CD4-positive, alpha-beta T cell treated with Interleukin-21 for 1 hour (primary cell): ENCODE measurements around the gene C2CD3.
"Not testable (repeated sequence)": the region's sequence is repeated elsewhere in the genome, so short reads cannot be mapped to it uniquely, and the experiment has no call there.

Experiments used
- DNase-seq: peaks from one replicate; pipeline ENCODE4 v3.0.0-alpha.2; 2020

Gene C2CD3

DNA sequence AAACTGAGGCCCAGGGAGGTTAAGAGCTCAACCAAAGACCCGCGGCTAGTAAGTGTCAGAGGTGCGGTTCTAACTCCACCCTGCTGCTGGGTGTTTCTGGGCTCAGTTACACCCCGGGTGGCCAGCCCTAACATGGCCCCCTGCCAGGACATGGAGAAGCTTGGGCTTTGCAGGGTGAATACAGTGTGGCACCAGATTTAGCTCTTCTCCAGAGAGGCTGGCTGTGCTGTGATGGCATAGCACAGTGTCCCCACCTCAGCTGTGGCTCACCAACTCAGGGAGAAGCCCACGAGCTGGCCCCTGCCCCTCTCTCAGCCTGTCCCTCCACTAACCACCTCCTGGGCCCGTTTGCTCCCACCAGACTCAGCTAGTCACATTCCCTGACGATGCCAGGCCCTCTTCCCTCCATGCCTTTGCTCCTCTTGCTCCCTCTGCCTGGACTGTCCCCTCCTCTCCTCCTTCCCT, 168.9 kb downstream of the C2CD3 start:
- no peak for DNase-seq

DNA sequence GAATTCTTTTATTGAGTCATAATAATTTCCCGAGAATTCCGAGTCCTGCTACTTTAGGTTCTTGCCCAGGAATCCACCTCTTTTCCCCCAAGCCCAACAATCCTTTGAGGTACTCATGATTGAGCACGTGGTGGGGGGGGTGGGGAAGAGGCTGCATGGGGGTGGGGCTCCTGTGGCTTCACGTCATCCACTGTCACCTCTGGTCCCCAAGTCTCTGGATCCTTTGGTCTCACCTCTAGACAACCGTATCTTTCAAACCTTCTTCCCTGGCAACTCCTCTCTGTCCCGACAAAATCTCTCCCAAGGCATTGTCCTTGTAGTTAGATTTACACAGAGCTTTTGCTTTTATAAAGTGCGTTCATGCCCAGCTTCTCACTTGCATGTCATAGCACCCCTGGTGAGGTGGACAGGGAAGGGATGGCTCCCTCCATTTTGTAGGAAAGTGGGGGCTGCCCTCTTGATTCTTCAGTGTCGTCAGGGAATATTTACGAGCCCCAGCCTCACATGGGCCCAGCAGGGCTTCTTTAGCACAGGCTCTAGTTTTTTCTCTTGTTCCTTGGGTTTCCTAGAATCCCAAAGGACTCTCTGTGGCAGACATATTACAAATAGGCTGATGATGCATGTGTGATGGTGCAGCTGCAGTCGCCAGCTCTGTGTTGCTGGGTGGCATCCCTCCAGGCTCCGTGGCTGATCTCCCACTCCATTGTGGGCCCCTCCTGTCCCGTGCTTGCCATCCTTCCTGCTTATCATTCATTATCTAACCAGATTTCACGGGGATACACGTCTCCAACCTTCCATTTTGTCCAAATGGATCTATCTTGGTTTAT, 170.3 kb downstream of the C2CD3 start:
- no peak for DNase-seq

DNA sequence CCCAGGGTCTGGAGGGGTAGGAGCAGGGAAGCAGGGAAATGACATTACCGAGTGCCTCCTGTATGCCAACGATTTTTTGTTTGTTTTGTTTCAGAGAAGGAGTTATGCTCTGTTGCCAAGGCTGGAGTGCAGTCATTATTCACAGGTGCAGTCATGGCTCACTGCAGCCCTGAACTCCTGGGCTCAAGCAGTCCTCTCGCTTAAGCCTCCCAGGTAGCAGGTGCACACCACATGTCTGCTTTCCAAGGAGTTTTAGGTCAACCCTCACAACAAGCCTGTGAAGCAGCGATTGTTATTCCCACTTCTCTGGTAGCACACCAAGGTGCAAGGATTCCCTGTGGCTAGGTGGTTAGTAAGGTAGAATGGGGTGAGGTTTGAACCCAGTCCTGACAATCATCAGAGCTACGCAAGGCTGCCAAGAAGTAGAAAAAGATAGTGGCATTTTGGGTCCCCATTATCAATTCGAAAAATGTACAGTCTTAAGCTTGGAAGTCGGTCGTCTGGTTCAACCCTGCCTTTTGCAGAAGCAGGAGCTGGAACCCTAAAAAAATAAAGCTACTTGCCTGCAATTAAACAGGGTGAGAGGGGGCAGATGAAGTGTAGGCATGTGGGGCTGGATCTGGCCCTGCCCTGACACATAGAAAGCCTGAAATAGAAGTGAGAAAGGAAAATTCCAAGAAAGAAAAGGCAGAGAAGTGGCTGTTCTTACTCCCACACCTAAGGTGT, 171.1 kb downstream of the C2CD3 start:
- no peak for DNase-seq

DNA sequence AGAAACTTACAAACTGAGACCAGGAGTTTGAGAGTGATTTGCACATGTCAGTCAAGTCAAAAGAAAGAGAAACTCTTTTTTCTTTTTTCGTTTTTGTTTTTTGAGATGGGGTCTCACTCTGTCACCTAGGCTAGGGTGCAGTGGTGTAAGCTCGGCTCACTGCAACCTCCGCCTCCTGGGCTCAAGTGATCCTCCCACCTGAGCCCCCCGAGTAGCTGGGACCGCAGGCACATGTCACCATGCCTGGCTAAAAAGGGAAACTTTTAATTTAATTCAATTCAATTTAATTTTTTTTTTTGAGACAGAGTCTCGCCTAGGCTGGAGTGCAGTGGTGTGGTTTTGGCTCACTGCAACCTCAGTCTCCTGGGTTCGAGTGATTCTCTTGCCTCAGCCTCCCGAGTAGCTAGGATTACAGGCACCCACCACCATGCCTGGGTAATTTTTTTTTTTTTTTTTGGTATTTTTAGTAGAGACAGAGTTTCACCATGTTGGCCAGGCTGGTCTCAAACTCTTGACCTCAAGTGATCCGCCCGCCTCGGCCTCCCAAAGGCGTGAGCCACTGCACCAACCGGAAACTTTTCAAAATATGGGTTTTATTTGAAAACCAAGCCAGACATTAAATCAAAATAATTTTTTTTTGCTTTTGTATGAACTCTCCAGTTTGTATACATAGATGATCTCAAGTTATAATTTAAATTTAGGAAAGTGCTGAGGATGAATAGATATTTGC, 171.8 kb downstream of the C2CD3 start:
- no peak for DNase-seq

DNA sequence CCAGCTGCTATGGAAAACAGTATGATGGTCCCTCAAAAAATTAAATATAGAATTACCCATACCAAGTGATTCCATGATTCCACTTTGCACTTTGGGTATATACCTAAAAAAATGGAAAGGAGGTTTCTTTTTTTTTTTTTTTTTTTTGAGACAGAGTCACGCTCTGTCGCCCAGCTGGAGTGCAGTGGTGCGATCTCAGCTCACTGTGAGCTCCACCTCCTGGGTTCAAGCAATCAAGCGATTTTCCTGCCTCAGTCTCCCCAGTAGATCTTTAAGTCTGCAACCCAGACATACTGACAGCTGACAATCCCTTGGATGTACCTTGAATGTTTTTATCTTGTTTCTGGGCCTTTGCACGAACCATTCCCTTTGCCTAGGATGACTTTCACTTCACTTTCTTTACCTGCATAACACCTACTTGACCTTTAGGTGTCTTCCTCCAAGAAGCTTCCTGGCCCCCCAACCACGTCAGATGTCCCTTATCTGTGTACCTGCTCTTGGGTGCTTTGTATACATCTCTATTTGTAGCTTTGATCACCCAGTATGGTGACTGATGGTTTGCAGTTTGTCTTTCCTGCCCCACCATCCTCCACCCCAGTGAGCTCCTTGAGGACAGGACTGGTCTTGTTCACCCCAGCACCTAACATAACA, 173.6 kb downstream of the C2CD3 start:
- no peak for DNase-seq

DNA sequence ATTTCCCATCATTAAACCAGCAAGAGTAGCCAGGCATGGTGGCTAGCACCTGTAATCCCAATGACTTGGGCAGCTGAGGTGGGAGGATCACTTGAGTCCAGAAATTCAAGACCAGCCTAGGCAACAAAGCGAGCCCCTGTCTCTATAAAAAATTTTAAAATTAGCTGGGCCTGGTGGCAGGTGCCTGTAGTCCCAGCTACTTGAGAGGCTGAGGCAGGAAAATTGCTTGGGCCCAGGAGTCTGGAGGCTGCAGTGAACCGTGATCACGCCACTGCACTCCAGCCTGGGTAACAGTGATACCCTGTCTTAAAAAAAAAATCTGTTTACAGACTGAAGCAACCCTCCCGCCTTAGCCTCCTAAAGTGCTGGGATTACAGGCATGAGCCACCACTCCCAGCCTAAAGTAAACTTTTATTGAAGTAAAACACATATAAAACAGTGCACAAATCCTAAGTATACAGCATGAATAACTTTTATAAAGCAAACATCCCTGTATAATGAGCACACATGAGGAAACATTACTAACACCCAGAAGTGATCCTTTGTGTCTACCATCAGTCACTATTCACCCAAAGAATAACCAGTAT, 174.5 kb downstream of the C2CD3 start:
- no peak for DNase-seq

DNA sequence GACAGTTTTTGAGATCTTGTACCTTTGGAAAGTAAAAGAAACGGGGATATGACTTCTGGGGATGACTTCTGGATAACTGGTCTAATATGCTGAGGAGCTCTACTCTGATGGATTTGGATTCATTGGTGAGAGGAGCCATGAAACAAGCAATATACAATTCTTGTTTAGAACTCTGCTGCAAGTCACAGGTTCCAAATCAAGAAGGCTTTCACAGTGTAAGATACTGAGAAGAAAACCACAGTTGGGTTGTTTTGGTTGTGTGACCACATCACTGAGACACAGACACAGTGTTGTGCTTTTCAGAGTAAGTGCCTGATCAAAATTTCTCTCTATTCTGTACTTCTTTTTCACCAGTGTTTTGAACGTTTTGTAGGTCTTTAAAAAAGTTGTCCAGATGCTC, 175.1 kb downstream of the C2CD3 start:
- peak; percentile 83 for DNase-seq

DNA sequence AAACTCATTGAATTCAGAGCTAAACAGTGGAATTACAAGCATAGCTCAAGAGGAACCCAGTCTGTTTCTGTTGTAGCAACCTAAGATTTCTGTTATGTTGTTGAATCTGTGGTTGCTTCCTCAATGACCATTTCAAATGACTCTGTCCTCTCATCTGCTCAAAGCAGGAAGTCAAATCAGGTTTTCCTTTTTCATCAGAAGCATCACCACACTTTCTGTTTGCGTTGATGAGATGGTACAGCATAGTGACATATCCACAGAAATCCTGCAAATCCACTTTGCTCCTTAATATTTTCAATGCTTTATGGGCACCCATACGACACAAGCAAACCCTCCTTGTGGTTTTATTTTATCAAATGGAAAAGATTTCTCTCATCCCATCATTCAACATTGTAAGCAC, 175.6 kb downstream of the C2CD3 start:
- DNase-seq: peak; percentile 88

DNA sequence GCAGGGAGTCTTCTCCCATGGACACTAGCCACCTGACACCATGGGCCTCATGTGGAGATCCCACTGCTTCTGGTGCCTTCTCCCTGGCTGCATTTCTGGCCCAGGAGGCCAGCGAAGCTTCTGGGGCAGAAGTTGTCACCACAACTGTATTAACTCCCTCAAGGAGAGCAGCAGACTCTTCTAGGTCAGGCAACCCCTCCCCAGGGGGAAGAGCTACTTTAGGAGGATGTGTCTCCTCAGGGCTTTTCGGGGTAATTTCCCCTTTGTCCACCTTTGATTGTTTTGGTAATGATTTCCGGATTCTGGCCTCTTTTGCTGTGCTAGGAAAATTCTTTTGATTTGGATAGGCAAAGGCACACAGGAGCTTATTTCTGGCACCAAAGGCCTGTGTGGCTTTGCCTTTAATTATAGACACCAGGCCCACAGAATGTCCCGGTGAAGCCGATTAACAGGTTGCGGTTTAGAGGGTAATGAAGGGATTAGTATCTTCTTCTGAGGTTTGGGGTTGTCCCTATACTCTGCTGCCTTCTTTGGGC, 179.3 kb downstream of the C2CD3 start:
- DNase-seq: peak; percentile 47

DNA sequence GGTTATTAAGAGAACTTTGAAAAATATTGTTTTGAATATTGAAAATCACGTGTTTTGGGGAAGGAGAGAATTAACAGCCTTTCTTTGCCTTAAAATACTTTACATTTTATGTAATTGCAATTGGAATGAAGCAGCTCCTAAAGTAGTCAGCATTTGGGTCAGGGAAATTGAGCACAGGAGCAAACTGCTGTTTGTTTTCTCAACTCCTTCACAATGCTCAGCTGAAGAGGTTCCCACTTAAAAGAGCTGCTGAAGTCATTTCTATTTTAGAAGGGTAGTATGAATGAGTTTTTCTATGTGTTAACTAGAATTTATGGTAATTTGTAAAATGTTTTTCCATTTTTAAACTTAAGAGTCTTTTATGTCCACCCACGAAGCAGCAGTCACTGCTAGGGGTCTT, 180.1 kb downstream of the C2CD3 start:
- no peak for DNase-seq

DNA sequence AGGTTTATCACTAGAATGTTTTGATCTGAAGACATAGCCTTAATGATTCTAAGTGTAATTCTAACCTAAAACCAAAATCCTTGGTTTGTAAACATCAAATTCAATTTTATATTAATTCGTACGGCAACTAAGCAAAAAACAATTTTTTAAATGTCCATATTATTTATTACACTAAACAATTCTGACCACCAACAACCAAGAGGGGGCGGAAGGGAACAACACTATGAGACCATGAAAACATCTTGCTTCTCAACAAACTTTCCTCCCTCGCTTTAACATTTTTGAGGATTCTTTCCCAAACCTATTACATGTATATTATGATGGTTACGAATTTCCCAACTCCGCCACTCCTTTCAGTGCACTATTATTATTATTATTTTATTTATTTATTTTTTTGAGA, 181.6 kb downstream of the C2CD3 start:
- DNase-seq: no peak

DNA sequence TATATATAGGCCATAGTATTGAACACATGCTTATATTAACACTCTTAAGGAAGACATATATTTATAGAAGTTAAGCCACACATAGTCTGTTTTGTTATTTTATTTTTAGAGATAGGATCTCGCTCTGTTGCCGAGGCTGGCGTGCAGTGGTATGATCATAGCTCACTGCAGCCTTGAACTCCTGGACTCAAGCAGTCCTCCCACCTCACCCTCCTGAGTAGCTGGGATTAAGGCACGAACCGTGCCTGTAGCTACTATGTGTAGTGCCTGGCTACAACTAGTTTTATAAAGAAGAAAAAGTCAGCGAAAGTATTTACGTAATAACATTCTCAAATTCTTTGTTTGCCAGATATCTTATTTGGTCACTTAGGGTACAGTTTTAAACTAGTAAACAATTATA, 182.6 kb downstream of the C2CD3 start:
- no peak for DNase-seq

DNA sequence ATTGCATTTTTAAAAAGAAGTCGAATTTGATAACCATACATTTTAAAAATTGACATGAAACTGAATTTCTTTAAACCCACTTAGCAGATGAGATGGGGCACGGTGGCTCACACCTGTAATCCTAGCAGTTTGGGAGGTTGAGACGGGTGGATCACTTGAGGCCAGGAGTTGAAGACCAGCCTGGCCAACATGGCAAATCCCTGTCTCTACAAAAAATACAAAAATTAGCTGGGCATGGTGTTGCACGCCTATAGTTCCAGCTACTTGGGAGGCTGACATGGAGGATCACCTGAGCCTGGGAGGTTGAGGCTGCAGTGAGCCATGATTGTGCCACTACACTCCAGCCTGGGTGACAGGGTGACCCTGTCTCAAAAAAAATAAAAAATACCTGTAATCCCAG, 185.1 kb downstream of the C2CD3 start:
- not testable (repeated sequence) for DNase-seq

DNA sequence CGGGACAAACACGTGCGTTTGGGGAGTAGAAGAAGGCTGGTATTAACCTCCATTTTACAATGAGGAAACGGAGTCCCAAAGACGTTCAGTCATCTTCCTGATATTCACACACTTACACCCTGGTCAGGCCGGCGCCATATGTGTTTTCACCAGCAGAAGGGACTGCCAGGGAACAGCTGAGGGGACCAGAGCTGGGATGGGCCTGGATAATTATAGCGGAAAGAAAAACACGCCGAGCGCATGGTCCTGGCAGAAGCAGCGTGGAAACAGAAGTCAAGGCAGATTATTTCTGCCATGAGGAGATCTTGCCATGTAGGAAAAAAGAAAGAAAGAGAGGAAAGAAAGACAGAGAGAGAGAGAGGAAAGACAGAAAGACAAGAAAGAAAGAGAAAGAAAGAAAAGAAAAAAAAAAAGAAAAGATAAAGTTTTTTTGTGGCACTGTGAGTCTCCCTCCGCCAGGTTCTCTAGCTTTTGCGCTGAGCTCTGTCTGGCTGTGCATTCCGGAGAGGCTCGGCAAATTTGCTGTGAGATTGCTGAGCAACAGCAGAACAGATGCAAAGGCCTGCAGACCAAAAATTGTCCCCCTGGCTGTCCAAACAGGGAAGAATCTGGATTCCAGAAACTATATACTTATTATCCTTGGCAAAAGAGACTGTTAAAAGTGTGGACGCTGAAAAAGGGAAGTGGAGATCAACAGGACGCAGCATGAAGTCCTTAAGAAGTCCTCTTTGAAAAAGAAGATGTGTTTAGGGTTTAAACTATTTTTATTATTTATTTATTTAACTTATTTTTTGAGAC, 186.9 kb downstream of the C2CD3 start:
- no peak for DNase-seq

DNA sequence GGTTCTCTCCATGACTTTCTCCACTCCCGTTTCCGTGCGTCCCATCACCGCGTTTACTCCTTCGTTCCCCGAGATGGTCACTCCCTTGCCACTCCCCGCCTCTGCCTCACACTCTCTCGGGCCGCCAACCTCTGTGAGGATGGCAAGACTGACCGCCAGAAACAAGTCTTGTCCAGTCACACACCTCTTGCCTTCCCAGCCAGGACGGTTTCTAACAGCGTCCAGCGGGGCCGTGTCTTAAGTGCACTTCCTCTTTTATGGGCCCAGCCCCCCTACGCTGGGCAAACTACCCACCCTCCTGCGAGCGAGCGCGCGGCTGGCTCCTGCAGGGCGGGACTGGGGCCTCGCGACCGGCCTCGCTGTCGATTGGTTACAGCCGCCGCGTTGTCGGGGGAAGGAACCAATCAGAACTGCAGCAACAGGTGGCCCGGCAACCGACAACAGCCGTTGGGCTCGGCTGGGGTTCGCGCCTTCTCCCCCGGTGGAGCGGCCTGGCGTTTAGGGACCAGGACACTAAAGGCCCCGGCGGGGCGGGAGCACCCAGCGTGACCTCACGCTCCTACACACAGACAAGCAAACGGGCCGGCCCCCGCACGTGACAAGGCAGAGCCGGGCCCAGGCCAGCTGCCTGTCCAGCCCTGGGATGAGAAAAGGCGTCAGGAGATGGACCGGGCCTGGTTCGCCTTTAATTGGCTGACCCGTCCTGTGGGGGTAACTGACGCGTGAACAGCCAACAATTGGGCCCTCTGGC, 187.6 kb downstream of the C2CD3 start:
- DNase-seq: peak; percentile 96

DNA sequence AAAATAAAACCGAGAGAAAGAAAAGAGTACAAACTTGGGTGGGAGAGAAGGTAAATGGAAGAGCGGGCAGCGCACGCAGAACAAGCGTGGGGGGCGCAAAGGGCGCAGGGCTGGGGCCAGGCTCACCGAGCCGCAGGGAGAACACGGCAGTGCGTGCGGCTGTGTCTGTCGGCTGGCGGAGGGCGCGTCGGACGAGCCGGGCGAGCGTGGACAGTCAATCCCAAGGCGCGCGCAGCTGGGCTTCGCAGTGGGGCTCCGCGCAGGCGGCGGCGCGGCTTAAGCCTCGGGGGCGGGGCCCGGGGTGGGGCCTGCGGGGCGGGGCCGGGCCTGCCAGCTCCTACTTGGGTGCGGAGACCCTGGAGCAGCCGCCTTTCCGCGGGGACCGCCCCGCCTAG, 188.2 kb downstream of the C2CD3 start, which contains the start of gene UCP2:
TSS of gene UCP2 (minus strand) at position 249 of the 395 bp plus-strand sequence. CDS start 4,465 bp downstream, outside the sequence.
- DNase-seq: peak; percentile 88

DNA sequence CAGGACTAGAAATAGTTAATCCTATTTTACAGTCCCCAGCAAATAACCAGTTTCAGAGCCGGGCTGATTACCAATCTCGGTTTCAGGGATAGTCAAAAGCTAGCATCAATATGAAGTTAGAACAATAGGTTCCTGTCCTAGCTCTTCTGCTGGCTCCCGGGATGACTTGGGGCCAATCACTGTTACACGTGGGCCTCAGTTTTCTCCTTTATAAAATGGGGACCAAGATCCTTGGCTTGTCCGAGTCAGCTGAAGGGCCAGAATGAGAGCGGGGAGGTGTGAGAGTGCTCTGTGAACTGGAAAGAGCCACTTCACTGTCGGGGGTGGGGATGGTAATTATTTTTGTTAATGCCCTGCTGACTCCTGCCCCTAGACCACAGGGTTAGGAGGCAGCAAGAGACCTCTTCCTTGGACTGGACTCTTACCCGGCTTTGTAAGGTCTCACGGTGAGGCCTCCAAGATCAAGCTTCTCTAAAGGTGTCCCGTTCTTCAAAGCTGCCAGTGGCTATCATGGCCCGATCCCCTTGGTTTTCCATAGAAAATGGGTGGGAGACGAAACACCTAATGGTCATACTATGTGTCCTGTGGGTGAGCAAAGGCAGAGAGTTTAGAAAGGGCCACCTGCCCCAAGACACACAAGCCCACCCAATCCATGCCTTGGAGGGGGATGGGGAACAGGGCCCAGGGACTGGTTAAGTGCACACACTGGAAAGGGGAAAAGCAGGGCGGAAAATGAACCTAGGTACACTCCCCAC, 189.6 kb downstream of the C2CD3 start:
- DNase-seq: no peak

DNA sequence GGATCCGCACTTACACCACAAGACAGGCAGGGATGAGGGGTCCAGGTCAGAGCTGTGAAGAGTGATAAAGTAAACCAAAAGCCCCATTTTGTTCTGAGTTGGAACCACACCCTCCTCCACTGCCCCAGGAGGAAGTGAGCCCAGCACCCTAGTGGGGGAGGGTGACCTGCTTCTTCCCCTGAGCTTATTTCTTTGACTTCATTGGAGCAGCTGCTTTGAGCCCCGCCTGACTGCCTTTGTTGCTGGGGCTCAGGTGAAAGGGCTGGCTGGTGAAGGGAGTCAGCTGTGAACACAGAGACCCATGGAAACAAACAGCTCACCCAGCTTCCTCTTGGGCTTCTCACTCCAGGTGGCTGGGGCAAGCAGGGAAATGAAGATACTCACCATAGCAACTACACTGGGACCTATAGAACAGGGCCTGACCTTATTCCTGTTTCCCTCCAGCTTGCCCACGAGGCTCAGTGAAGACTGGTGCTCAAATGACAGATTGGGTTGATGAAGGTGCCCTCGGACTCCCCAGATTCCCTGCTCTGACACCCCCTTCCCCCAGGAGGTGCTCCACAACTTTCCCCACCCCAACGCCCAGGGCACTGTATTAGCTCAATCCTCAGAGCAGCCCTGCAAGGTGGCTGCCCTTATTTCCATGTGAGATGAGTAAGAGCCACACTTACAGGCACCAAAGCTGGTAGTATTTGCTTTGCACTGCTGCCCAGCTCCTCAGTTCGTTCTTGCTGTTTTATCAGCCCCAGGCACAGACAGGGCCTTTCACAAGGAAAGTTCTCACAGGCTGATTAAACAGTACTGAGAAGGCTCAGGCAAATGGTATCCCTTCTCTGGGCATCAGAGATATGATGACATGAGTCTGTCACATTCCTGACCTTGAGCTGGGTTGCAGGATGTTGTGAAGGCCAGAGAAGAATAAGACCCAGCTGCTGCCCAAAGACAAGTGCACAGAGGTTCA, 190.5 kb downstream of the C2CD3 start:
- peak; percentile 91 for DNase-seq
